ENCODE data around the gene ATP6V0A1.
"Not testable (repeated sequence)": the region's sequence is repeated elsewhere in the genome, so short reads cannot be mapped to it uniquely, and the experiment has no call there.

- not testable (repeated sequence) for TF ChIP-seq ZNF274 (IDR thresholded peaks at IDR 0.05; ENCODE audit: low read depth, low read length); SUZ12 (IDR thresholded peaks at IDR 0.05; ENCODE audit: extremely low read depth, insufficient read depth, insufficient read length)
These were observed 40.7 kb upstream of the ATP6V0A1 start for GRCh38 chr17:42417981-42418380.

Data from NT2/D1 (cell line).